Measurements from ENCODE around the gene SORL1-AS1.
"Not testable (repeated sequence)": the region's sequence is repeated elsewhere in the genome, so short reads cannot be mapped to it uniquely, and the experiment has no call there.

Gene SORL1-AS1

GRCh38 chr11:121488170-121488569 lies 35.4 kb upstream of the SORL1-AS1 start:
- H4K20me1 ChIP-seq (ENCODE audit: insufficient read depth, low read depth, low read length) = peaks cover 8% of the 10 kb centered on the region; the same call in 1 of the 2 replicates
- H3K9me2 ChIP-seq (replicated peaks; ENCODE audit: insufficient read depth, low read length) = no peaks in the 10 kb centered on the region
- no peaks in the 10 kb centered on the region for H3K9me3 ChIP-seq (ENCODE audit: low read length)
- H3K9ac ChIP-seq (ENCODE audit: low read length) = no peak overlapping the region
- DNase-seq = no peak
- H3K79me2 ChIP-seq (ENCODE audit: low read length) = peaks cover 39% of the 10 kb centered on the region
- H3K36me3 ChIP-seq (ENCODE audit: insufficient read depth, low read length) = peaks cover 9% of the 10 kb centered on the region
- H3K4me1 ChIP-seq (ENCODE audit: low read length) = peaks cover 60% of the 10 kb centered on the region
- peak overlapping the region; percentile 40 for H3K27ac ChIP-seq (ENCODE audit: low read length)
- H3K4me2 ChIP-seq (ENCODE audit: low read depth, low read length, poor library complexity, severe bottlenecking) = no peak overlapping the region
- no peak overlapping the region for H2AFZ ChIP-seq (ENCODE audit: low read length)
- H3K4me3 ChIP-seq (ENCODE audit: low read length) = no peak overlapping the region
- H3K27me3 ChIP-seq (ENCODE audit: low read length) = no peaks in the 10 kb centered on the region

DNA sequence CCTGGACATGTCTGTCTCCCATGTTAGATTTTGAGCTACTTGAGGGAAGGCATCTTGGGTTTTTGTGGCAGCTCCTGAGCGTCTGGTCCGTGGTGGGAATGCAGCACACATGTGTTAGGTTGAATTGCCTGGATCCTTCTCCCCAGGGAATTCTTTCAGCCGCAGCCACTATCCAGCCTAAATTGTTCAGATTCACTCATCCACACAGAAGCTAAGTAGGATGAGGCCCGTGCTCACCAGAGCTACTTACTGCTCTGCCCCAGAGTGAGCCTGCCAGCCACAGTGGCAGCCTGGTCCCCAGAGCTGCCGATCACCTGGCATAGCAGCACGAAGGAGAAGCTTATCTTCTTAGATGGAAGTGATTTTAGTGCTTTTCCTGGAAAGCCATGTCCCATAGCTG lies 34.4 kb upstream of the SORL1-AS1 start:
- H3K9ac ChIP-seq (ENCODE audit: low read length) = no peak overlapping the region
- H4K20me1 ChIP-seq (ENCODE audit: insufficient read depth, low read depth, low read length) = peaks cover 15% of the 10 kb centered on the region; the same call in 1 of the 2 replicates
- peaks cover 49% of the 10 kb centered on the region for H3K79me2 ChIP-seq (ENCODE audit: low read length)
- H3K9me3 ChIP-seq (ENCODE audit: low read length) = no peaks in the 10 kb centered on the region
- H3K9me2 ChIP-seq (replicated peaks; ENCODE audit: insufficient read depth, low read length) = no peaks in the 10 kb centered on the region
- H2AFZ ChIP-seq (ENCODE audit: low read length) = no peak overlapping the region
- no peak overlapping the region for H3K4me2 ChIP-seq (ENCODE audit: low read depth, low read length, poor library complexity, severe bottlenecking)
- H3K27ac ChIP-seq (ENCODE audit: low read length) = no peak overlapping the region
- DNase-seq = no peak
- H3K36me3 ChIP-seq (ENCODE audit: insufficient read depth, low read length) = peaks cover 14% of the 10 kb centered on the region
- no peaks in the 10 kb centered on the region for H3K27me3 ChIP-seq (ENCODE audit: low read length)
- no peak overlapping the region for H3K4me3 ChIP-seq (ENCODE audit: low read length)
- peaks cover 57% of the 10 kb centered on the region for H3K4me1 ChIP-seq (ENCODE audit: low read length)

DNA sequence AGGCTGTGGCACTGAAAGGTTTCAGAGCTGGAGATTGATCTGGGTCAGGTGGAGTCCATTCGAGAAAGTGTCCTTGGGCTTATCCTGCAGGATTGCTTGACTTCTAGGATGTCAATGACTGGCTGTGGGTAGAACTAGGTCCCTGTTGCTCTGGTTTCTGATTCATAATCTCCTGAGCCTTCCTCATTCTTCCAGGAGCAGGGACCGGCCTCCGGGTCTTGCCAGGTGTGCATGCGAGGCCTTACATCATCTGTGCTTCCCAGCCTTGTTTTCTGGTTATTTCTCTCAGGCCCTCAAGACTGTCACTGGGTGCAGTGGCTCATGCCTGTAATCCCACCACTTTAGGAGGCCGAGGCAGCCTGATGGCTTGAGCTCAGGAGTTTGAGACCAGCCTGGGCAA lies 33.3 kb upstream of the SORL1-AS1 start:
- H3K9ac ChIP-seq (ENCODE audit: low read length) = no peak overlapping the region
- no peaks in the 10 kb centered on the region for H3K9me2 ChIP-seq (replicated peaks; ENCODE audit: insufficient read depth, low read length)
- peaks cover 17% of the 10 kb centered on the region; the same call in 1 of the 2 replicates for H4K20me1 ChIP-seq (ENCODE audit: insufficient read depth, low read depth, low read length)
- peaks cover 14% of the 10 kb centered on the region for H3K36me3 ChIP-seq (ENCODE audit: insufficient read depth, low read length)
- peaks cover 50% of the 10 kb centered on the region for H3K79me2 ChIP-seq (ENCODE audit: low read length)
- no peak overlapping the region for H3K4me3 ChIP-seq (ENCODE audit: low read length)
- DNase-seq = no peak
- no peaks in the 10 kb centered on the region for H3K9me3 ChIP-seq (ENCODE audit: low read length)
- H3K27me3 ChIP-seq (ENCODE audit: low read length) = no peaks in the 10 kb centered on the region
- H3K4me1 ChIP-seq (ENCODE audit: low read length) = peaks cover 52% of the 10 kb centered on the region
- no peak overlapping the region for H2AFZ ChIP-seq (ENCODE audit: low read length)
- H3K27ac ChIP-seq (ENCODE audit: low read length) = no peak overlapping the region
- H3K4me2 ChIP-seq (ENCODE audit: low read depth, low read length, poor library complexity, severe bottlenecking) = no peak overlapping the region

GRCh38 chr11:121485216-121485615 lies 32.4 kb upstream of the SORL1-AS1 start:
- H3K36me3 ChIP-seq (ENCODE audit: insufficient read depth, low read length) = peaks cover 14% of the 10 kb centered on the region

GRCh38 chr11:121483805-121484480 lies 31.2 kb upstream of the SORL1-AS1 start:
- Histone ChIP-seq H4K20me1 (ENCODE audit: insufficient read depth, low read depth, low read length) (peaks cover 17% of the 10 kb centered on the region; the same call in 1 of the 2 replicates), H3K27ac (ENCODE audit: low read length) (peak overlapping the region; percentile 68), H3K4me3 (ENCODE audit: low read length) (no peak overlapping the region), H3K79me2 (ENCODE audit: low read length) (peaks cover 54% of the 10 kb centered on the region), H3K9me2 (replicated peaks; ENCODE audit: insufficient read depth, low read length) (no peaks in the 10 kb centered on the region), H3K9ac (ENCODE audit: low read length) (no peak overlapping the region), H3K4me1 (ENCODE audit: low read length) (peaks cover 32% of the 10 kb centered on the region), H2AFZ (ENCODE audit: low read length) (no peak overlapping the region), H3K9me3 (ENCODE audit: low read length) (no peaks in the 10 kb centered on the region), H3K4me2 (ENCODE audit: low read depth, low read length, poor library complexity, severe bottlenecking) (no peak overlapping the region), H3K36me3 (ENCODE audit: insufficient read depth, low read length) (peaks cover 9% of the 10 kb centered on the region; the same call in 1 of the 2 replicates), H3K27me3 (ENCODE audit: low read length) (no peaks in the 10 kb centered on the region)
- no peak for DNase-seq

More at GRCh38 chr11:121485216-121485615, 32.4 kb upstream of the SORL1-AS1 start:
- Histone ChIP-seq H3K4me1 (ENCODE audit: low read length) (peaks cover 45% of the 10 kb centered on the region), H4K20me1 (ENCODE audit: insufficient read depth, low read depth, low read length) (peaks cover 17% of the 10 kb centered on the region; the same call in 1 of the 2 replicates), H3K27me3 (ENCODE audit: low read length) (no peaks in the 10 kb centered on the region), H3K27ac (ENCODE audit: low read length) (no peak overlapping the region), H3K4me3 (ENCODE audit: low read length) (no peak overlapping the region), H3K9me3 (ENCODE audit: low read length) (no peaks in the 10 kb centered on the region), H3K9ac (ENCODE audit: low read length) (no peak overlapping the region), H3K79me2 (ENCODE audit: low read length) (peaks cover 50% of the 10 kb centered on the region), H3K9me2 (replicated peaks; ENCODE audit: insufficient read depth, low read length) (no peaks in the 10 kb centered on the region), H3K4me2 (ENCODE audit: low read depth, low read length, poor library complexity, severe bottlenecking) (no peak overlapping the region), H2AFZ (ENCODE audit: low read length) (no peak overlapping the region)
- no peak for DNase-seq

GRCh38 chr11:121482231-121483129 lies 29.7 kb upstream of the SORL1-AS1 start:
- H3K4me2 ChIP-seq (ENCODE audit: low read depth, low read length, poor library complexity, severe bottlenecking) = no peak overlapping the region
- no peak for DNase-seq
- H3K4me1 ChIP-seq (ENCODE audit: low read length) = peaks cover 18% of the 10 kb centered on the region
- no peaks in the 10 kb centered on the region for H3K27me3 ChIP-seq (ENCODE audit: low read length)
- no peak overlapping the region for H3K4me3 ChIP-seq (ENCODE audit: low read length)
- H3K79me2 ChIP-seq (ENCODE audit: low read length) = peaks cover 59% of the 10 kb centered on the region
- peaks cover 18% of the 10 kb centered on the region; the same call in 1 of the 2 replicates for H3K36me3 ChIP-seq (ENCODE audit: insufficient read depth, low read length)
- no peaks in the 10 kb centered on the region for H3K9me2 ChIP-seq (replicated peaks; ENCODE audit: insufficient read depth, low read length)
- peaks cover 17% of the 10 kb centered on the region; the same call in 1 of the 2 replicates for H4K20me1 ChIP-seq (ENCODE audit: insufficient read depth, low read depth, low read length)
- H2AFZ ChIP-seq (ENCODE audit: low read length) = no peak overlapping the region
- H3K9ac ChIP-seq (ENCODE audit: low read length) = no peak overlapping the region
- H3K27ac ChIP-seq (ENCODE audit: low read length) = peak overlapping the region; percentile 68
- no peaks in the 10 kb centered on the region for H3K9me3 ChIP-seq (ENCODE audit: low read length)

DNA sequence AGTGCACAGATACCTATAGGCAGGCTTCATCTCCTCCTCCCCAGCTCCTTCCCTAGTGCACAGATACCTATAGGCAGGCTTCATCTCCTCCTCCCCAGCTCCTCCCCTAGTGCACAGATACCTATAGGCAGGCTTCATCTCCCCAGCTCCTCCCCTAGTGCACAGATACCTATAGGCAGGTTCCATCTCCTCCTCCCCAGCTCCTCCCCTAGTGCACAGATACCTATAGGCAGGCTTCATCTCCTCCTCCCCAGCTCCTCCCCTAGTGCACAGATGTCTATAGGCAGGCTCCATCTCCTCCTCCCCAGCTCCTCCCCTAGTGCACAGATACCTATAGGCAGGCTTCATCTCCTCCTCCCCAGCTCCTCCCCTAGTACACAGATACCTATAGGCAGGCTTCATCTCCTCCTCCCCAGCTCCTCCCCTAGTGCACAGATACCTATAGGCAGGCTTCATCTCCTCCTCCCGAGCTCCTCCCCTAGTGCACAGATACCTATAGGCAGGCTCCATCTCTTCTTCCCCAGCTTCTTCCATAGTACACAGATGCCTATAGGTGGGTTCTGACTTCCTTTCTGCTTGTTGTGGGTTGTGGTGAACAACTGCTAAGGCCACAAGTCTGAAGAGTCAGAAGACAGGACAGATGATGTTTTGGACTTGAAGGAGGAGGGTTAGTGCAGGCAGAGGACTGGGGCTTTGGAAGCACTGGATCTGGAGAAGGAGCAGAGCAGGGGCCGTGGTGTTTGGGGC lies 28.9 kb upstream of the SORL1-AS1 start:
- not testable (repeated sequence) for H3K4me2 ChIP-seq (ENCODE audit: low read depth, low read length, poor library complexity, severe bottlenecking)
- H3K4me1 ChIP-seq (ENCODE audit: low read length) = peaks cover 13% of the 10 kb centered on the region

More for the DNA sequence above, 28.9 kb upstream of the SORL1-AS1 start:
- H3K4me3 ChIP-seq (ENCODE audit: low read length); H2AFZ ChIP-seq (ENCODE audit: low read length); H3K9ac ChIP-seq (ENCODE audit: low read length); H3K9me2 ChIP-seq (replicated peaks; ENCODE audit: insufficient read depth, low read length); H3K9me3 ChIP-seq (ENCODE audit: low read length); H3K27me3 ChIP-seq (ENCODE audit: low read length): not testable (repeated sequence)
- Histone ChIP-seq H3K79me2 (ENCODE audit: low read length) (peaks cover 66% of the 10 kb centered on the region), H4K20me1 (ENCODE audit: insufficient read depth, low read depth, low read length) (peaks cover 17% of the 10 kb centered on the region; the same call in 1 of the 2 replicates), H3K36me3 (ENCODE audit: insufficient read depth, low read length) (peaks cover 21% of the 10 kb centered on the region; the same call in 1 of the 2 replicates), H3K27ac (ENCODE audit: low read length) (peak overlapping the region; percentile 68)
- peak; percentile 48 for DNase-seq

All from Karpas-422 (cell line).